HCT116 (cell line): ENCODE measurements around the gene FRK.

Experiments used
- ELF1 ChIP-seq: IDR thresholded peaks from 2 replicates; pipeline ENCODE4 v1.6.1; 2012; ENCODE audit warnings: low read depth, borderline replicate concordance
- EZH2 ChIP-seq: fragments of 200-600 bp; sonication (generic); IDR thresholded peaks from 2 replicates; pipeline ENCODE4 v1.6.1; 2017; ENCODE audit warnings: antibody characterized with exemption, mixed run types
- EZH2phosphoT487 ChIP-seq: fragments of 200-600 bp; IDR thresholded peaks from 2 replicates; pipeline ENCODE4 v1.6.1; 2018; ENCODE audit warnings: antibody characterized with exemption, borderline replicate concordance
- POLR2A ChIP-seq: IDR thresholded peaks from 2 replicates; pipeline ENCODE4 v1.7.0; 2011; ENCODE audit warnings: borderline replicate concordance; ENCODE audit not compliant: insufficient read depth, insufficient read length; ENCODE audit errors: extremely low read depth
- POLR2AphosphoS5 ChIP-seq: IDR thresholded peaks from 2 replicates; pipeline ENCODE4 v1.6.1; 2011; ENCODE audit warnings: mild to moderate bottlenecking, low read depth, low read length, moderate library complexity
- REST ChIP-seq: IDR thresholded peaks from 2 replicates; pipeline ENCODE4 v1.6.1; 2012; ENCODE audit warnings: low read depth
- SRF ChIP-seq: IDR thresholded peaks from 2 replicates; pipeline ENCODE4 v1.6.1; 2012; ENCODE audit warnings: low read depth
- YY1 ChIP-seq: IDR thresholded peaks from 2 replicates; pipeline ENCODE4 v1.6.1; 2011; ENCODE audit warnings: low read length, low read depth, moderate library complexity, mild to moderate bottlenecking; ENCODE audit not compliant: insufficient replicate concordance; ENCODE audit errors: extremely low read depth
- ZNF274 ChIP-seq: fragments of 200-500 bp; sonication (Bioruptor generic); IDR thresholded peaks from 2 replicates; pipeline ENCODE4 v1.6.1; 2014; ENCODE audit warnings: mild to moderate bottlenecking, low read depth, low read length, inconsistent platforms
- TF ChIP-seq, protein P1 (sequence below), 3 experiments: fragments of 200-600 bp in 1 of 3; sonication (generic) in 1 of 3; IDR thresholded peaks in 2 of 3; conservative IDR thresholded peaks in 1 of 3; 2 replicates each; pipeline ENCODE4 v1.5.1; 2012 to 2017; ENCODE audit warnings: low read depth in 2 of 3, low read length in 2 of 3, antibody characterized with exemption in 1 of 3, borderline replicate concordance in 1 of 3, control low read depth in 1 of 3, mild to moderate bottlenecking in 1 of 3, mixed read lengths in 1 of 3, mixed run types in 1 of 3, moderate library complexity in 1 of 3; ENCODE audit not compliant: insufficient read depth in 1 of 3

- TF ChIP-seq SRF: no peak
- no peak for TF ChIP-seq EZH2phosphoT487
- TF ChIP-seq, protein P1, sequence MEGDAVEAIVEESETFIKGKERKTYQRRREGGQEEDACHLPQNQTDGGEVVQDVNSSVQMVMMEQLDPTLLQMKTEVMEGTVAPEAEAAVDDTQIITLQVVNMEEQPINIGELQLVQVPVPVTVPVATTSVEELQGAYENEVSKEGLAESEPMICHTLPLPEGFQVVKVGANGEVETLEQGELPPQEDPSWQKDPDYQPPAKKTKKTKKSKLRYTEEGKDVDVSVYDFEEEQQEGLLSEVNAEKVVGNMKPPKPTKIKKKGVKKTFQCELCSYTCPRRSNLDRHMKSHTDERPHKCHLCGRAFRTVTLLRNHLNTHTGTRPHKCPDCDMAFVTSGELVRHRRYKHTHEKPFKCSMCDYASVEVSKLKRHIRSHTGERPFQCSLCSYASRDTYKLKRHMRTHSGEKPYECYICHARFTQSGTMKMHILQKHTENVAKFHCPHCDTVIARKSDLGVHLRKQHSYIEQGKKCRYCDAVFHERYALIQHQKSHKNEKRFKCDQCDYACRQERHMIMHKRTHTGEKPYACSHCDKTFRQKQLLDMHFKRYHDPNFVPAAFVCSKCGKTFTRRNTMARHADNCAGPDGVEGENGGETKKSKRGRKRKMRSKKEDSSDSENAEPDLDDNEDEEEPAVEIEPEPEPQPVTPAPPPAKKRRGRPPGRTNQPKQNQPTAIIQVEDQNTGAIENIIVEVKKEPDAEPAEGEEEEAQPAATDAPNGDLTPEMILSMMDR (IDR thresholded peaks at IDR 0.05 in 2 of 3, conservative IDR thresholded peaks at IDR 0.05 in 1 of 3; ENCODE audit: borderline replicate concordance in 1 of 3, insufficient read depth in 1 of 3, low read depth in 2 of 3, low read length in 2 of 3): no peak
- no peak for TF ChIP-seq YY1
- TF ChIP-seq POLR2AphosphoS5: no peak
- TF ChIP-seq REST: no peak
- TF ChIP-seq POLR2A: no peak
- TF ChIP-seq ZNF274: no peak
- TF ChIP-seq EZH2: no peak
- TF ChIP-seq ELF1: no peak
Observed at GRCh38 chr6:116105247-116105646, 44.6 kb upstream of the FRK start.
